GM21619 (cell line): ENCODE results near the gene NPHP1.
A peak's percentile ranks its signal among the peaks of the same experiment; 100 is the strongest.
"Not testable (repeated sequence)": the region's sequence is repeated elsewhere in the genome, so short reads cannot be mapped to it uniquely, and the experiment has no call there.

Experiments used
- ATAC-seq: cut with Tn5 transposase; IDR thresholded peaks from one replicate; pipeline ENCODE4 v1.9.1; 2021; ENCODE audit not compliant: unreplicated experiment

NPHP1 gene

DNA sequence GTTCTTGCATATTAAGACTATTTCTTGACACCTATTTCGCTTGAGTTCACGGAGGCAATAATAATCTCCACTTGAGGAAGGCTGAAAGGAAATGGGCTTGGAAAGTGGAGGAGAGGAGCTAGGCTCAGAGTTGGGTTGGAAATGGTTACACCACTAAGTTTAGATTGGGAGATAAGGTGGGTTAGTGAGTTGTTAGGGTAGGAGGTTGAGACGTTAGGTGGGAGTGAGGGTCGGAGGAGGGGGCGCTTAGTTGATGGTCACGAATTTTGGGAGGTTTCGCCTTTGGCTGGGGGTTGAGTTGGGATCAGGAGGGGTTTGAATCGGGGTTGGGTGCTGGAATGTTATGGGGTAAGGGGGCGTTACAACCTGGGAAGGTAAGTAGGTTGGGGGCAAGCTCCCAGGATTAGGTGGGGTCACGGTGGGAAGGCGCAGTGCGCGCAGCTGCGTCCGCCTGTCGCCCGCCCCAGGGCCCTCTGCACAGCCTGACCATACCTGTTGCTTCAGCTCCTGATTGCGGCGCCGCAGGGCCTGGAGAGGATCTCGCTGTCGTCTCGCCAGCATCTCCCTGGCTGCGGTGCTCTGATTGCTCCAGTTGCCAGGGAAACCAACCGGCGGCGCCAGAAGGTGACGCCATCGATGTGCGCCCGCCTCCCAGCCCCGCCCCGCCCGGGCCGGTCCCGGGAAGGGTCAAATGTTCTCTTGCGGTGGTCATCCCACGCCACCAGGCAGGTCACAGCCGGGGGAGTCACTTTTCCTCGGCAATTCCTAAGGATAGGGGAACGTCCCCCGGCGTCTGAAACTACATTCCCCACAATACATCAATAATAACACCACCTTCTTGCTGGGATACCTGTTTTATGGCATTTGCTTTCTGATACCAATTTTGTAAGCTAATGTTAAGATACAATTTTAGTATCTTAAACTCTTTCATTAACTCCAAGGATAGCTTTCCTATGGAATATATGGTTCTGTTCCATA, at the start of gene NPHP1:
Gene NPHP1 (minus strand): TSS at position 606 of the 978 bp plus-strand sequence. CDS start 45 bp downstream, at position 561.
- ATAC-seq = peak; percentile 97

- not testable (repeated sequence) for ATAC-seq
These were observed 43.4 kb upstream of the NPHP1 start for GRCh38 chr2:110248081-110248795.

GRCh38 chr2:110245488-110246435, 40.9 kb upstream of the NPHP1 start:
- ATAC-seq = not testable (repeated sequence)

GRCh38 chr2:110243283-110243682, 38.5 kb upstream of the NPHP1 start:
- not testable (repeated sequence) for ATAC-seq

- ATAC-seq = not testable (repeated sequence)
These were observed 29.7 kb upstream of the NPHP1 start for GRCh38 chr2:110234514-110234913.

GRCh38 chr2:110229886-110230285, 25.1 kb upstream of the NPHP1 start:
- not testable (repeated sequence) for ATAC-seq

GRCh38 chr2:110222626-110223025, 17.8 kb upstream of the NPHP1 start:
- ATAC-seq = not testable (repeated sequence)

DNA sequence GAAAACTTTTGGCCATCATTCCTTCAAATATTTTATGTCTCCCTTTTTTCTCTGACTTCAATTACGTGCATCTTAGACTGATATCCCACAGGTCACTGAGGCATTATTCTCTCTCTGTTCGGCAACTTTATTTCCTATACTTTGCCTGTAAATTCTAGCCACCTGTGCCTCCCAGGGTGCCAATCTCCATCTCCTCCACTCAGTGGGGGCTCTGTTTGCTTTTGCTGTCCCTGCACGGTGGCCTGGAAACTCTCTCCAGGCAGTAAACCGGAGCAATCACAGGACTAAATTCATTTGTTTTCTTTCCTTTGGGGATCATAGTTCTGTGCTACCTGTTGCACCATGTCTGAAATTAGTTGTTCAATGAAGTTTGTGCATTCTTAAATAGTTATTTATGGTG, 17.1 kb upstream of the NPHP1 start:
- no peak for ATAC-seq

DNA sequence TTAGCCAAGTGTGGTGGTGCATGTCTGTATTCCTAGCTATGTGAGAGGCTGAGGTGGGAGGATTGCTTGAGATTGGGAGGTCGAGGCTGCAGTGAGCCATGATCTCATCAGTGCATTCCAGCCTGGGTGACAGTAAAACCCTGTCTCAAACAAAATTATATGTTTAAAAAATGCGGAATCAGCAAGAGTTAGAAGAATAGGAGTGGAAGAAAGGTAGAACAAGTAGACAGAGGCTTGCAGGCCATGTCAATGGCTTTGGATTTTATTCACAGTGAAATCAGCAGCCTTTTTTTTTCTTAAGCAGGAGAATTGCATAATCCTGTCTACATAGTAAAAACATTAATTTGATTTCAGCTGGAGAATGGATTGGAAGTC, 15.4 kb upstream of the NPHP1 start:
- no peak for ATAC-seq

GRCh38 chr2:110219496-110220189, 14.8 kb upstream of the NPHP1 start:
- no peak for ATAC-seq

DNA sequence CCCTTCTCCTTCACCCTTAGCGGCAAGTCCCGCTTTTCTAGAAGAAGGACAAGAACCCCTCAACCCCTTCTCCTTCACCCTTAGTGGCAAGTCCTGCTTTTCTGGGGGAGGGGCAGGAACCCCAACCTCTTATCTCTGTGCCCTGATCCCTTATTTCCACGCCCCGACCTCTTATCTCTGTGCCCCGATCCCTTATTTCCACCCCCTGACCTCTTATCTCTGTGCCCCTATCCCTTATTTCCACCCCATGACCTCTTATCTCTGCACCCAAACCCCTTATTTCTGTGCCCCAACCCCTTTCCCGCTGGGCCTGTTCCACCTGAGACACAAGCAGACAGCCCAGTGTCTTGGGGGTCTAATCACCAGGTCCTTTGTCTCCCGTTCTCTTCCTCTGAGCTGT, 14.1 kb upstream of the NPHP1 start:
- not testable (repeated sequence) for ATAC-seq

DNA sequence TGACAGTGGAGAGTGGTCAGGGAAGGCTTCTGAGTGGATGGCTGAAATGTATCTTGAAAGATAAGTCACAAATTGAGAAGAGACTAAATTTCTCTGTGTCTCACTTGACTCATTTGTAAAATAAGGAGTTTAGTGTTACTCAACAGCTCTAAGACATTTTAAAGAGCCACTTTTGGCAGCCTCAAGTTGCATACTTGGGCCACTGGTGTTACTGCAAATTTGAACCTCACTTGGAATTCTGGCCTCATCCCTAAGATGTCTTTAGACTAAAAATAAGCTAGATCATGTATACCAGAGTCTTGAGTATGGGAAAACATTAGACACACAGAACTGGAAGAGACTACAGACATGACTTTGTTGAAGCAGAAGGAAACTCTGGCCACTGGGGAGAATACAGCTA, 12.0 kb upstream of the NPHP1 start:
- ATAC-seq = no peak

DNA sequence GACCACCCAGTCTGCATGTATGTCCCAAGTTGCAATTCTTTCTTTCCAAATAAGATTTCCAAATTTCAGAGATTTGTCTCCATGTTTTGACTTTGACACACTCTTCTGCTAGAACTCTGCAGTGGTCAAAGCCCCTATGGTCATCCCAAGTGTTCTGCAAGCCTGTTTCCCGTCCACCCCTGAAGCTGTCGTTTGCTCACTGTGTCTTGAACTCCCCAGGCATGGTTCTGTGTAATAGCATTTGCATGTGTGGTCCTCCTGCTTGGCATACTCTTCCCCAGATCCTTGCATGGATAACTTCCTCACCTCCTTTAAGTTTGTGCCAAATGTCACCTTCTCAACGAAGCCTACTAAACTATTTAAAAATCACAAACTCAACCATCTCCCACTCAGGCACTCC, 11.4 kb upstream of the NPHP1 start:
- no peak for ATAC-seq

DNA sequence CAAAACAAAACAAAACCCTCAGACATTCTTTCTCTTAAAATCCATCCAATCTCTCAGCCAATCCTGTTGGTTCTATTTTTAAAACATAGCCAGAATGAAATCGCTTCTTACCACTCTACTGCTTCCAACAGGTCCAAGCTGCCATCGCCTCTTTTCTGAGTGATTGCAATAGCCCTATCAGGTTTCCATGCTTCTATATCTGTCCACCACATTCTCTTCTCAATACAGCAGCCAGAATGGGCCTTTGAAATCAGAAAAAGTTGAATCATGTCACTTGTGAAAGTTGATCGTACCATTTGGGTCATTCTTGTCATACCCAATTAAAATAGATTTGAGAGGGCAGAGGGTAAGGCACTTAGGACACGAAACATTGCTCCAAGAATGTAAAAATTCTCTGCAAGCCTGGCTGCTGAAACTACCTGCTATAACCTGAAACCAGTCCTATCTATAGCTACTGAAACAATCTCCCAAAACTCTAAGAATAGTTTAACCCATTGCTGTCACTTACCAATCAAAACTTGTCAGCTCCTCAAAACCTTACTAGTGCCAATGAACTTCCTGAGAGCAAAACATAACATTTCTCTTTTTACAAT, 10.8 kb upstream of the NPHP1 start:
- ATAC-seq = no peak

- ATAC-seq = no peak
These were observed 10.3 kb upstream of the NPHP1 start for GRCh38 chr2:110215091-110215490.

- not testable (repeated sequence) for ATAC-seq
These were observed 8.7 kb upstream of the NPHP1 start for GRCh38 chr2:110213522-110213921.

DNA sequence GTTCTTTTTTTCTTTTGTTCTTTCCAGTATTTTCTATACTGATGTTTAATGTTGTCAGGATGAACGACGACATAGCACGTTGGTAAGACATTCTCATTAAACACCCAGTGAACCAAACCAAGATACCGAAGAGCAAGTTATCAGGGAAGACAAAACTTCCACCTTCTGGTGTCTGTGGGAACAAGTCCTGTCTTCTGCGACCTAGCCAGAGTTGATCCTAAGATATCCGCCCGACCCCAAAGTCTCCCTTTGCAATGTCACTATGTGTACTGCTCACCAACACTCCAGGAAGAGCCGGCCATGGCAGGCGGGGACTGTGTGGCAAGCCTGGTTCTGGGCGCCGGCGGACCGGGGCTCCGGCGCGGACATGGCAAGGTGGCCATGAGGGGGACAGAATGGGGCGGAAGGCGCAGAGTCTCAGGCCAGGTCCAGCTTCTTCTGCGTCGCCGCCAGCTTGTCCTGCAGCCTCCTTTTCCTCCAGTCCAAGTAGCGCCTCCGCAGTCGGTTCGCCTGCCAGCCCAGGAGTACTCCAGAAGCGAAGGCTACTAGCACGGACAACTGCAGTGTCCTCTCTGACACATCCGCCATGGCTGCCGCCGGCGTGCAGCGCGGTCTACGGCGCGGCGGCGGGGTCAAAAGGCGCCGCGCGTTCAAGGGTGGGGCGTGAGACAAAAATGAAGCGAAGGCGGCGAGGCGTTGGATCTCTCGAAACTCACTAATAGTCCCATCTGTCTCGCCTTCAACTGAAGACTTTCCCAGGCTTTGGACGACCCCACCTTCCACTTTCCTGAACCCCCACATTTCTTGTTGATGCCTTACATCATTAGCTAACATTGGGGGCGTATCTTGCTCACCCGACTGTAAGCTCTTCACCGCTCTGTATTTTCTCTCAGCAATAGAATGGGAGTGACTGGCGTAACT, 7.4 kb upstream of the NPHP1 start, which contains the start of gene MTLN:
Gene MTLN (minus strand): TSS at position 610 of the 921 bp plus-strand sequence. CDS start 22 bp downstream, at position 588.
- peak; percentile 86 for ATAC-seq

GRCh38 chr2:110205660-110206455, 1.0 kb upstream of the NPHP1 start:
- no peak for ATAC-seq
